GM12872 (cell line): Measurements from ENCODE around the gene PTPRF.

ENCODE experiments used
- TF ChIP-seq, protein P1 (sequence below): IDR thresholded peaks from 3 replicates; pipeline ENCODE4 v1.5.1; 2011; ENCODE audit warnings: low read depth, mild to moderate bottlenecking, low read length, moderate library complexity; ENCODE audit not compliant: insufficient read depth

The PTPRF gene

DNA sequence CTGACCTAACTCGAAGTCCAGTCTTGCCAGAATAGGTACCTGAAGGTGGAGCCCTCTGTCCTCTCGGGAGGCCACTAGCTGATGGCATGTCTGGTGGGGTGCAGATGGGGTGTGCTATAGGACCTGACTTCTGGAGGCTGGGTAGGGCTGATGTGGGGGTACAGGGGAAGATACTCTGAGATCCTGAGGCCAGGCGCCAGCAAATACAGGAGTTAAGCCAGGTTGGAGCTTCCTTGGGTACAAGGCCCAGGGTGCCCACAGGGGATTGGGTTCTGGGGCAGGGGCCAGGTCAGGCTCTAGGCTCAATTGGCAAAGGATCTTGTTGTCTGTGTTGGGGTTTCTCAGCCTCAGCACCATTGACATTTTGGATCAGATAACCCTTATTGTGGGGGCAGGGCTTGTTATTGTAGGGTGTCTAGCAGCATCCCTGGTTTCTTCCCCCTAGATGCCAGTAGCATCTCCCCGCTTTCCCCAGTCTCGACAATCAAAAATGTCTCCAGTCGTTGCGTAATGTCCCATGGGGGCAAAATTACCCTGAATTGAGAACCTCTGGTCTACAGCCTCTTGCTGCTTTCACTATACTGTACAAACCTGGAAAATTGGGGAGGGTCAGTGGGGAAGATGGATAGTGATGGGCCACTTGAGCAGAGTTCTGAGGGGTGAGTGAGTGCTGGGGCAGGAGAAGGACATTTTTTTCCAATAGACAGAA, 9.2 kb downstream of the PTPRF start:
- TF ChIP-seq, protein P1, sequence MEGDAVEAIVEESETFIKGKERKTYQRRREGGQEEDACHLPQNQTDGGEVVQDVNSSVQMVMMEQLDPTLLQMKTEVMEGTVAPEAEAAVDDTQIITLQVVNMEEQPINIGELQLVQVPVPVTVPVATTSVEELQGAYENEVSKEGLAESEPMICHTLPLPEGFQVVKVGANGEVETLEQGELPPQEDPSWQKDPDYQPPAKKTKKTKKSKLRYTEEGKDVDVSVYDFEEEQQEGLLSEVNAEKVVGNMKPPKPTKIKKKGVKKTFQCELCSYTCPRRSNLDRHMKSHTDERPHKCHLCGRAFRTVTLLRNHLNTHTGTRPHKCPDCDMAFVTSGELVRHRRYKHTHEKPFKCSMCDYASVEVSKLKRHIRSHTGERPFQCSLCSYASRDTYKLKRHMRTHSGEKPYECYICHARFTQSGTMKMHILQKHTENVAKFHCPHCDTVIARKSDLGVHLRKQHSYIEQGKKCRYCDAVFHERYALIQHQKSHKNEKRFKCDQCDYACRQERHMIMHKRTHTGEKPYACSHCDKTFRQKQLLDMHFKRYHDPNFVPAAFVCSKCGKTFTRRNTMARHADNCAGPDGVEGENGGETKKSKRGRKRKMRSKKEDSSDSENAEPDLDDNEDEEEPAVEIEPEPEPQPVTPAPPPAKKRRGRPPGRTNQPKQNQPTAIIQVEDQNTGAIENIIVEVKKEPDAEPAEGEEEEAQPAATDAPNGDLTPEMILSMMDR = no peak

DNA sequence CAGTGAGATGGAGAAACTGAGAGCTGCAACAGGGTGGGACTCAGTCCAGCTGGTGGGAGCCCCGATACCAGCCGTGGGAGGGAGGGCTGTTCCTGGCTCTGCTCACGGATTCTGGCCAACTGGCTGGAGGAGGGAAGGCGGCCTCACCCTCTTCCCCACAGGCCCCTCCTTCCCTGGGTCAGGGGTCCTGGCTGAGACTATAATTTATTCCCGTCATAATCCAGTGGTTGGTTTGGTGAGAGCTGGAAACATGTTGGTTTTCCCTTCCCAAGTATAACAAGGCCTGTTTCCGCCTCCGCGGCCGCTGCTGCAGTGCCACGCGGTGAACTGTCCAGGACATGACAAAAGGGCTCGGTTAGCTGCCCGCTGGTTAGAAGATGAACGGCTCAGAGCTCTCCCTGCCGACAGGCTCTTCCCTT, 10.0 kb downstream of the PTPRF start:
- TF ChIP-seq, protein P1 = no peak

DNA sequence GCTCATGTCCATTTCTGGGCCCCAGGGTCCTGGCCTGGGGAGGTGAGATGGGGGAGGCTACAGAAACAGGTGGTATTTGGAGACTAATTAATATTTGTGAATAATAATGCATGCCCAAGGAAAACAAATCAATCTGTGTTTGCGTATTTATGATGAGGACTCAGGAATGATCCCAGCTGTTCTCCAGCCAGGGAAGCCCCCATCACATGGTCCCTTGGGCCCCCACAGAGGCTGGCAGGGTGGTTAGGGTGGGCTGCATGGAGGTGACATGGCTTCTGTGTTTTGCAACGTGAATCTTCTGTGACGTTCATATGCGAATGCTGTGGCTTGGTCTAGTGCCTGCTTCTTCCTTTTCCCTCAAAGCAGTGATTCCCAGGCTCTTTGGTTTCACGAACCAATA, 10.5 kb downstream of the PTPRF start:
- TF ChIP-seq, protein P1 = no peak

DNA sequence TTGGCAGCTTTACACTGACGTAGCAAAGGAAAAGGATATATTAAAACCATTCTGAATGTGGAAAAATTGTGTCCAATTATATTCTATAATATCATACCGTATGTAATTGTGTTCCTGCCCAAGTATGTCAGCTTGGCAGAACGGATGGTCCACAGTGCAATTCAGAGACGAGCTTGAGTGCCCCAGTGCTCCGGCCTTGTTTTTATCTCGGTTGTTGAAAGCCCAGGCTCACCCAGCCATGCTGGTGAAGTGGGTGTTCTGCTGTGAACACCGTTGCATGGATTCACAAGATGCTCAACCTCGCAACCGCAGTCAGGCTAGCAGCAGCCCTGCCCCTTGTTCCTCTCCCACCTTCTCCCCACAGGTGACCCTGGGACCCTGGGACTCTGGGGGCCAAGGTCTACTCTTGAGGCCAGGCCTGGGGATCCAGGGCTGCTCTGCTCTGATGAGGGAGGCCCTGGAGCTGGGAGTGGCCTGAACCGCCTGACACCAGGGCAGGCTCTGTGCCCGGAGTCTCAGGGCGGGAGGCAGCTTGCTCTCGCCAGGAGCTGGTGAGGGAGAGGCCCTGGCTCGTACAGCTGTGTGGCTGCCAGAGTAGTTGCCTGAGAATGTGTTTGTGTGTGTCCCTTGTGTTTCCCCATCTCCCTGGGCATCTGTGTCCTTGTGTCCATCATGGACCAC, 11.2 kb downstream of the PTPRF start:
- TF ChIP-seq, protein P1 = no peak

DNA sequence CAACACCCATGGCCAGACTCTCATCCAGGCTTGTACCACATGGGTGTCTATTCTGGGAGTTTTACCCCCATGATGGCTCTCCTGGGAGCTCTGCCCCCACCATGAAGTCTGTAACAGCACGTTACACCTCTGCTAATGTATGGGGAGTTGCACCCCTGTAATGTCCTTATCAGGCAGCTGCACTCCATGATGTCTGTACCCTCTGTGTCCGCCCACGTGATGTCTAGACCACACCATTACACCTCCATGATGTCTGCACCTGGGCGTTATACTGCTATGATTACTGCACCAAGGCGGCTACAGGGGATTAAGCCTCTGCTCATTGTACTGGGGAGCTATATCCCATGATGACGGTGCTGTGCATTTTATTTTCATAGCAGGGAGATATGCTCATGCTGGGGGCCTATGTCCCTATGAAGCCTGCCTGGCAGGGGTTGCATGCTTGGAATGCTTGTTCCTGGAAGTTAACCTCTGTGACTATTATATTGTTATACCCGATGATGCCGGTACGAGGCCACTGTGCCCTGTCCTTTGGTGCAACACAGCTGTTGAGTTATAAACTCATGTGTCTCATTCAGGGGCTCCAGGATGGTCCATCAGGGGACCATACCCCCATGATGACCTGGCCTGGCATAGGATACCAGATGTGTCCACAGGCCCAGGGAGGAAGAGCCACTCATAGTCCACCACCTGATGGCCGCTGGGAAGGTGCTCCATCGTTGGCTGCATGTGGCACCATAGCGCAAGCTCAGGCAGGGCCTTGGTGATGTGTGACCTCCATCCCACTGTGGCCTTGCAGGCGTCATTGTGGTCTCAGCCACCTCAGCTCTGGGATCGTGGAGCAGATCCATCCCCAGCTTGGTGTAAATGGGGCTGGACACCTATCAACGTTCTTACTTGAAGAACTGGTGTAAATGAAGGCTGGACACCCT, 12.1 kb downstream of the PTPRF start:
- TF ChIP-seq, protein P1 = no peak

DNA sequence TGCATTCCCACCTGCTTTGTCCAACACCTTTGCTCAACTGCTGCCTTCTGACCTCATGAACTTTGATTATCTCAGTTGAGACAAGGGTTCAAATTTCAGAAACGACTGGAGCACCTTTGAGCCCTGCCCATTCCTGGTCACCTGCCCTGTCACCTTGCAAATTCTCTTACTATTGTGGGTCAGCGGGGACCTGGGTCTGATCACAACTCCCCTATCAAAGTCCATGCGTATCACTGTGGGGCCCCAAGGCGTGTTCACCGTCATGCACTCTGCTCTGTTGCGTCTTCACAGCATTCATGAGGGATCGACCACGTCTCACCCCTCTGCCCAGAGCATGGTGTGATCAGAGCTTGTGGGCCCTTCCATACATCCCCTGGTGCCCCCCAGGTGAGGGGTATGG, 12.9 kb downstream of the PTPRF start:
- TF ChIP-seq, protein P1 = no peak

DNA sequence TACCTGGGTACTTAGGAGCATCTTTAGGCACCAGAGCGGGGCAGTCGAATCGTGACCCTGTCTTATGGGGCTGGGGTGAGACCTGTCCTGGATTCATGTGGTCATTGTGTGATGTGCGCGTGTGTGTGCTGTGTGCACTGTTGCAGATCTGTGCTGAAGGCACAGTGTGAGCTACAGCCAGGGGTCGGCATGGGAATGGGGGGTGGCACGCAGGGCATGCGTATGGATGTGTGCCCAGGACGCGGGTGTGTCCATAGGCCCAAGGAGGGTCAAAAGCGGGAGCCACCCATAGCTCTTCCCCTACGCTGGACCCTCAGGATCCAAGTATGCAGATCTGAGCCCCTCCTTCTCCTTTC, 14.6 kb downstream of the PTPRF start:
- TF ChIP-seq, protein P1 = no peak
